Neural cell (in vitro differentiated cells): ENCODE results near the gene LHFPL4. TPM values are rescaled to one million over a fixed set of nuclear protein-coding genes. Genes with fewer than 3 reads are reported as not detected.

Experiments
- H2AFZ ChIP-seq: fragments of 200-600, 300-800 bp; sonication (generic), shearing (Covaris generic); 2 replicates; pipeline ENCODE4 v1.6.0; 2014; ENCODE audit warnings: low read depth, mild to moderate bottlenecking, antibody characterized with exemption, low read length, moderate library complexity
- H3F3A ChIP-seq: fragments of 200-600 bp; shearing (Covaris generic); 2 replicates; pipeline ENCODE4 v1.6.1; 2016; ENCODE audit warnings: mild to moderate bottlenecking, moderate library complexity, mixed read lengths, antibody characterized with exemption, low read length; ENCODE audit not compliant: insufficient read depth, poor library complexity, severe bottlenecking
- H3K27ac ChIP-seq: fragments of 200-600, 300-800 bp; sonication (generic), shearing (Covaris generic); 2 replicates; pipeline ENCODE4 v1.5.1; 2014; ENCODE audit warnings: mild to moderate bottlenecking, low read length, moderate library complexity
- H3K27me3 ChIP-seq: fragments of 300-800, 200-600 bp; sonication (generic), shearing (Covaris generic); 2 replicates; pipeline ENCODE4 v1.6.0; 2014; ENCODE audit warnings: mild to moderate bottlenecking, low read depth, low read length, moderate library complexity; ENCODE audit not compliant: insufficient read depth
- H3K36me3 ChIP-seq: fragments of 300-800, 200-600 bp; sonication (generic), shearing (Covaris generic); 2 replicates; pipeline ENCODE4 v1.5.1; 2014; ENCODE audit warnings: mild to moderate bottlenecking, antibody characterized with exemption, low read length, moderate library complexity; ENCODE audit not compliant: insufficient read depth
- H3K4me2 ChIP-seq: fragments of 300-800, 200-600 bp; sonication (generic), shearing (Covaris generic); 2 replicates; pipeline ENCODE4 v1.6.0; 2014; ENCODE audit warnings: mild to moderate bottlenecking, low read length
- H3K4me3 ChIP-seq: fragments of 300-800, 200-600 bp; sonication (generic), shearing (Covaris generic); 2 replicates; pipeline ENCODE4 v1.5.1; 2014; ENCODE audit warnings: mild to moderate bottlenecking, low read length, moderate library complexity
- H3K79me2 ChIP-seq: fragments of 200-600 bp; shearing (Covaris generic); replicated peaks from 2 replicates; pipeline ENCODE4 v1.6.0; 2014; ENCODE audit warnings: mild to moderate bottlenecking, low read length, moderate library complexity; ENCODE audit not compliant: insufficient read depth
- H3K9ac ChIP-seq: fragments of 300-800, 200-600 bp; sonication (generic), shearing (Covaris generic); 2 replicates; pipeline ENCODE4 v1.6.1; 2016; ENCODE audit warnings: mild to moderate bottlenecking, low read length, mixed read lengths
- H3K9me2 ChIP-seq: fragments of 200-600 bp; shearing (Covaris generic); 2 replicates; pipeline ENCODE4 v1.6.1; 2016; ENCODE audit warnings: mild to moderate bottlenecking, low read length, mixed read lengths; ENCODE audit not compliant: insufficient read depth
- H3K9me3 ChIP-seq: fragments of 200-600, 300-800 bp; sonication (generic), shearing (Covaris generic); 2 replicates; pipeline ENCODE4 v1.6.1; 2016; ENCODE audit warnings: mild to moderate bottlenecking, mixed run types, low read length, moderate library complexity, mixed read lengths
- H4K20me1 ChIP-seq: fragments of 200-600 bp; shearing (Covaris generic); 2 replicates; pipeline ENCODE4 v1.6.1; 2016; ENCODE audit warnings: mild to moderate bottlenecking, mixed run types; ENCODE audit not compliant: insufficient read depth
- CTCF ChIP-seq: fragments of 450-650 bp; IDR thresholded peaks from 2 replicates; pipeline ENCODE4 v1.5.1; 2014; ENCODE audit warnings: antibody characterized with exemption, mild to moderate bottlenecking, moderate library complexity; ENCODE audit not compliant: poor library complexity, severe bottlenecking
- EP300 ChIP-seq: fragments of 450-650 bp; conservative IDR thresholded peaks from 2 replicates; pipeline ENCODE4 v1.6.1; 2014; ENCODE audit warnings: antibody characterized with exemption, mild to moderate bottlenecking, moderate library complexity; ENCODE audit not compliant: poor library complexity, severe bottlenecking
- EZH2 ChIP-seq: fragments of 200-600, 300-800 bp; shearing (Covaris generic), sonication (generic); IDR thresholded peaks from 2 replicates; pipeline ENCODE4 v1.6.1; 2014; ENCODE audit warnings: antibody characterized with exemption, low read length, borderline replicate concordance, mild to moderate bottlenecking; ENCODE audit not compliant: insufficient read depth, poor library complexity, severe bottlenecking
- MXI1 ChIP-seq: fragments of 450-650 bp; conservative IDR thresholded peaks from 2 replicates; pipeline ENCODE4 v1.6.1; 2014; ENCODE audit warnings: antibody characterized with exemption, mild to moderate bottlenecking; ENCODE audit not compliant: poor library complexity, severe bottlenecking
- POLR2AphosphoS5 ChIP-seq: IDR thresholded peaks from 2 replicates; pipeline ENCODE4 v1.6.1; 2012
- RAD21 ChIP-seq: fragments of 450-650 bp; conservative IDR thresholded peaks from 2 replicates; pipeline ENCODE4 v1.6.1; 2014; ENCODE audit warnings: antibody characterized with exemption, mild to moderate bottlenecking, moderate library complexity
- REST ChIP-seq: IDR thresholded peaks from 2 replicates; pipeline ENCODE4 v1.6.1; 2012; ENCODE audit warnings: borderline replicate concordance
- SMC3 ChIP-seq: fragments of 450-650 bp; conservative IDR thresholded peaks from 2 replicates; pipeline ENCODE4 v1.6.1; 2014; ENCODE audit warnings: antibody characterized with exemption, mild to moderate bottlenecking, moderate library complexity; ENCODE audit not compliant: poor library complexity
- TAF1 ChIP-seq: IDR thresholded peaks from 2 replicates; pipeline ENCODE4 v1.6.1; 2012; ENCODE audit warnings: low read depth
- polyA plus RNA-seq: library from polyadenylated mRNA; depleted of rRNA; stranded (reverse); fragments of >200 nt; gene quantifications from 2 replicates; pipeline ENCODE4 v1.2.3, GENCODE V29; 2014

LHFPL4 gene
- polyA plus RNA-seq, 1 donor from 2014 or later = 37.4 TPM

- Histone ChIP-seq H3K4me2 (no peak overlapping the region), H3K27ac (no peak overlapping the region), H3K9me2 (no peaks in the 10 kb centered on the region), H3K4me3 (no peak overlapping the region), H2AFZ (no peak overlapping the region), H3K79me2 (no peaks in the 10 kb centered on the region), H3K36me3 (no peaks in the 10 kb centered on the region), H3F3A (no peaks in the 10 kb centered on the region), H4K20me1 (no peaks in the 10 kb centered on the region), H3K9ac (no peak overlapping the region), H3K27me3 (no peaks in the 10 kb centered on the region), H3K9me3 (no peaks in the 10 kb centered on the region)
- TF ChIP-seq CTCF = no peak
- no peak for TF ChIP-seq RAD21
- no peak for TF ChIP-seq POLR2AphosphoS5
- TF ChIP-seq MXI1 = no peak
- TF ChIP-seq REST = no peak
- TF ChIP-seq EP300 = no peak
- TF ChIP-seq EZH2 = no peak
- no peak for TF ChIP-seq TAF1
- TF ChIP-seq SMC3 = no peak
Observed at GRCh38 chr3:9491506-9491905, 62.1 kb downstream of the LHFPL4 start.

- Histone ChIP-seq H3K9ac (no peak overlapping the region), H3K27me3 (no peaks in the 10 kb centered on the region), H3K9me2 (no peaks in the 10 kb centered on the region), H4K20me1 (no peaks in the 10 kb centered on the region), H3F3A (no peaks in the 10 kb centered on the region), H3K4me3 (no peak overlapping the region), H3K36me3 (no peaks in the 10 kb centered on the region), H3K4me2 (no peak overlapping the region), H3K79me2 (no peaks in the 10 kb centered on the region), H3K9me3 (no peaks in the 10 kb centered on the region), H2AFZ (no peak overlapping the region), H3K27ac (no peak overlapping the region)
- TF ChIP-seq MXI1 (no peak), REST (no peak), CTCF (no peak), EP300 (no peak), POLR2AphosphoS5 (no peak), RAD21 (no peak), EZH2 (no peak), SMC3 (no peak)
Observed at GRCh38 chr3:9485248-9485647, 68.4 kb downstream of the LHFPL4 start.
